Suprapubic skin (tissue), 4 donors: ENCODE results near the gene IKZF1.

Experiments used
- POLR2A ChIP-seq, 2 donors: fragments of 450-650 bp; IDR thresholded peaks; one replicate each; pipeline ENCODE4 v1.6.1; 2017; ENCODE audit warnings: antibody characterized with exemption in 2 of 2, mild to moderate bottlenecking in 2 of 2, moderate library complexity in 2 of 2
- POLR2AphosphoS5 ChIP-seq, 3 donors: sonication (generic); formaldehyde crosslinking; IDR thresholded peaks; one replicate each; pipeline ENCODE4 v1.6.1; 2017; ENCODE audit warnings: antibody characterized with exemption in 3 of 3
- TF ChIP-seq, protein P1 (sequence below), 2 donors: fragments of 200-600 bp in 1 of 2; fragments of 450-650 bp in 1 of 2; sonication (generic) in 1 of 2; IDR thresholded peaks; one replicate each; pipeline ENCODE4 v1.5.1; 2016 to 2019; ENCODE audit warnings: antibody characterized with exemption in 2 of 2, mild to moderate bottlenecking in 1 of 2, moderate library complexity in 1 of 2

DNA sequence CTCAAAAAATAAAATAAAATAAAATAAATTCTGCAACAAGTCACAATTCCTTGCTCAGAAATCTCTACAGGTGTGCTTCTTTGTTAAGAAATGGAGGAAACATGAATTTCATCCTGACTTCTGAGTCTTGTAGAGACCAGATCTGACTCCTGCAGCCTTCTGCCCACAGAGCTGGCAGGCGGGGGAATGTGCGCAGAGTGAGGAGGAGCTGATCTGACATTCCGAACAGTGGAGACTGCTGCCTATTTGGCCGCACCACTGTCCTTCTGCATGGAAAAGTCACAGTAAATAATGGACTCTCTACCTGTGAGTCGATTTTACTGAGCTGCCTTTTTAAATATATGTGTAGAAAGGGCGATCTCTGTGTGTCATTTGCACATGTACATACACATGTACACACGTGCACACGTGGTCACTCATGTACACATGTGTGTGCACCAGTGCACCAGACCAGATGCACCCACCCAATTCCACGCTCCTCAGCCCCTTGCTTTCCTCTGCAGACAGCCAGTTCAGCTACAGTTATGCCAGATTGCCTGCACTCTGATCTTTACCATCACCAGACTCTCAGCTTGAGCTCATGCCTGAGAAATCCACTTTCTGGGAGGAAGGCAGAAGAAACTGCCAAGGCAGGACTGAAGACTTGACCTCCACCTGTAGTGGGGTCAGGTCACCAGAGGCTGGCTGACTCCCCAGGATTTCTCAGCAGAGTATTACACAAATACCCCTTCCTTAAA lies 54.9 kb downstream of the IKZF1 start:
- TF ChIP-seq POLR2AphosphoS5 (IDR thresholded peaks at IDR 0.05): no peak
- TF ChIP-seq, protein P1, sequence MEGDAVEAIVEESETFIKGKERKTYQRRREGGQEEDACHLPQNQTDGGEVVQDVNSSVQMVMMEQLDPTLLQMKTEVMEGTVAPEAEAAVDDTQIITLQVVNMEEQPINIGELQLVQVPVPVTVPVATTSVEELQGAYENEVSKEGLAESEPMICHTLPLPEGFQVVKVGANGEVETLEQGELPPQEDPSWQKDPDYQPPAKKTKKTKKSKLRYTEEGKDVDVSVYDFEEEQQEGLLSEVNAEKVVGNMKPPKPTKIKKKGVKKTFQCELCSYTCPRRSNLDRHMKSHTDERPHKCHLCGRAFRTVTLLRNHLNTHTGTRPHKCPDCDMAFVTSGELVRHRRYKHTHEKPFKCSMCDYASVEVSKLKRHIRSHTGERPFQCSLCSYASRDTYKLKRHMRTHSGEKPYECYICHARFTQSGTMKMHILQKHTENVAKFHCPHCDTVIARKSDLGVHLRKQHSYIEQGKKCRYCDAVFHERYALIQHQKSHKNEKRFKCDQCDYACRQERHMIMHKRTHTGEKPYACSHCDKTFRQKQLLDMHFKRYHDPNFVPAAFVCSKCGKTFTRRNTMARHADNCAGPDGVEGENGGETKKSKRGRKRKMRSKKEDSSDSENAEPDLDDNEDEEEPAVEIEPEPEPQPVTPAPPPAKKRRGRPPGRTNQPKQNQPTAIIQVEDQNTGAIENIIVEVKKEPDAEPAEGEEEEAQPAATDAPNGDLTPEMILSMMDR (IDR thresholded peaks at IDR 0.05): no peak
- no peak for TF ChIP-seq POLR2A (IDR thresholded peaks at IDR 0.05)
